Right lobe of liver (tissue), 6 donors: ENCODE data around the gene FANCE. TPM values are rescaled to one million over a fixed set of nuclear protein-coding genes. Genes with fewer than 3 reads are reported as not detected.

Experiments used
- ATAC-seq, 4 donors: fragments of 200-7000 bp; cut with Tn5 transposase; one replicate each; pipeline ENCODE4 v1.9.1; 2020; ENCODE audit warnings: mild to moderate bottlenecking in 4 of 4, moderate library complexity in 4 of 4
- DNase-seq, 3 donors: peaks; one replicate each; pipeline ENCODE4 v3.0.0-alpha.2; 2020
- H3K27ac ChIP-seq, 3 donors: fragments of 200-600 bp; one replicate each; pipeline ENCODE4 v1.8.0; 2022
- H3K27me3 ChIP-seq, 2 donors: fragments of 200-600 bp; one replicate each; pipeline ENCODE4 v1.8.0; 2022
- H3K36me3 ChIP-seq, 4 donors: fragments of 200-600 bp; sonication (generic) in 1 of 4; one replicate each; pipeline versions ENCODE4 v1.5.1 to v1.8.0; 2017 to 2022; ENCODE audit warnings: control low read depth in 1 of 4
- H3K4me1 ChIP-seq, 4 donors: fragments of 200-600 bp; sonication (generic) in 1 of 4; one replicate each; pipeline versions ENCODE4 v1.5.1 to v1.8.0; 2017 to 2022; ENCODE audit warnings: control low read depth in 1 of 4
- H3K4me3 ChIP-seq, 3 donors: fragments of 200-600 bp; one replicate each; pipeline ENCODE4 v1.8.0; 2022
- H3K9me3 ChIP-seq, 4 donors: fragments of 200-600 bp; sonication (generic) in 1 of 4; one replicate each; pipeline versions ENCODE4 v1.5.1 to v1.8.0; 2017 to 2022; ENCODE audit warnings: control low read depth in 1 of 4
- CTCF ChIP-seq, 4 donors: fragments of 200-600 bp in 3 of 4; fragments of 450-650 bp in 1 of 4; IDR thresholded peaks; one replicate each; pipeline versions ENCODE4 v1.5.1 to v1.8.0; 2016 to 2022; ENCODE audit warnings: antibody characterized with exemption in 4 of 4, mild to moderate bottlenecking in 2 of 4
- POLR2A ChIP-seq: fragments of 450-650 bp; IDR thresholded peaks from one replicate; pipeline ENCODE4 v1.6.1; 2017; ENCODE audit warnings: antibody characterized with exemption, mild to moderate bottlenecking
- WGBS: methylation state at CpG from one replicate; pipeline ENCODE4 v1.1.6; 2018; ENCODE audit warnings: low coverage, low lambda C conversion rate; ENCODE audit not compliant: insufficient coverage; ENCODE audit errors: missing lambda C conversion rate; 5-methylcytosine and 5-hydroxymethylcytosine counted together
- intact Hi-C, 2 donors: fragments of 100-400 bp; cut with DNase I; formaldehyde crosslinking; loops; one replicate each; pipeline versions ENCODE4 v1.11.2 to v1.14.1; 2022
- total RNA-seq, 6 experiments: library from RNA; depleted of rRNA in 2 of 6; stranded (reverse); fragments of >200 nt in 2 of 6; fragmentation: NEBNext Ultra II Directional in 3 of 6; extraction: Animal tissue kit (Norgen Biotek cat#: 25700) in 3 of 6; gene quantifications; one replicate each; pipeline versions ENCODE4 v1.1.0 to v1.2.4, GENCODE V29; 2016 to 2023
- donor health status: DM: no; HTN: yes; CAD: no.
- donor health status: DM: no; HTN: no; CAD: no.
- donor health status: DM: no; HTN: no; CAD: no.
- donor health status: DM: no; HTN: yes; CAD: no.
- donor health status: DM: no; HTN: yes; CAD: no.

FANCE gene
- total RNA-seq, 6 experiments from 2014 or later = 0.44 to 1.7 (median 0.95) TPM

GRCh38 chr6:35487658-35488516 lies 35.7 kb downstream of the FANCE start:
- Histone ChIP-seq H3K27ac (no peak overlapping the region), H3K4me1 (no peaks in the 10 kb centered on the region), H3K27me3 (no peaks in the 10 kb centered on the region), H3K9me3 (no peaks in the 10 kb centered on the region), H3K36me3 (no peaks in the 10 kb centered on the region), H3K4me3 (no peak overlapping the region)
- WGBS = 8% methylated on average over 3 of the region's 9 CpGs
- ATAC-seq (peak in 2 of 4 donors; percentile 8 to 13), DNase-seq (no peak)
- intact Hi-C loops = no loop called here
- no peak for TF ChIP-seq POLR2A
- no peak for TF ChIP-seq CTCF (IDR thresholded peaks at IDR 0.05)

GRCh38 chr6:35488517-35488862 lies 36.4 kb downstream of the FANCE start:
- DNase-seq (no peak), ATAC-seq (no peak)
- TF ChIP-seq CTCF (IDR thresholded peaks at IDR 0.05) (no peak), POLR2A (no peak)
- H3K27ac ChIP-seq = no peak overlapping the region
- H3K4me3 ChIP-seq = no peak overlapping the region
- H3K4me1 ChIP-seq = no peaks in the 10 kb centered on the region
- no peaks in the 10 kb centered on the region for H3K9me3 ChIP-seq
- 81% methylated on average over 9 of the region's 9 CpGs for WGBS
- no peaks in the 10 kb centered on the region for H3K36me3 ChIP-seq
- intact Hi-C loops = no loop called here
- H3K27me3 ChIP-seq = no peaks in the 10 kb centered on the region

GRCh38 chr6:35489066-35489465 lies 36.9 kb downstream of the FANCE start:
- TF ChIP-seq CTCF (IDR thresholded peaks at IDR 0.05) = no peak
- no peak for TF ChIP-seq POLR2A
- Histone ChIP-seq H3K36me3 (no peaks in the 10 kb centered on the region), H3K9me3 (no peaks in the 10 kb centered on the region), H3K4me1 (peaks cover 0 to under 1% (median 0%) of the 10 kb centered on the region in 4 donors), H3K4me3 (no peak overlapping the region), H3K27me3 (no peaks in the 10 kb centered on the region), H3K27ac (no peak overlapping the region)
- 78% methylated on average over 1 of the region's 1 CpG for WGBS
- intact Hi-C loops = no loop called here
- DNase-seq (no peak), ATAC-seq (no peak)

- intact Hi-C loops = no loop called here
- Histone ChIP-seq H3K4me1 (peaks cover 0 to 6% (median under 1%) of the 10 kb centered on the region in 4 donors), H3K27me3 (no peaks in the 10 kb centered on the region), H3K9me3 (no peaks in the 10 kb centered on the region), H3K36me3 (no peaks in the 10 kb centered on the region), H3K27ac (no peak overlapping the region), H3K4me3 (no peak overlapping the region)
- ATAC-seq (peak in 3 of 4 donors; percentile 3 to 30 (median 19)), DNase-seq (no peak)
- TF ChIP-seq POLR2A (no peak), CTCF (IDR thresholded peaks at IDR 0.05) (no peak)
- WGBS = no CpG with 5 or more reads among the region's 28 CpGs
Observed at GRCh38 chr6:35489995-35490791, 38.1 kb downstream of the FANCE start.
